AG09309 (cell line): Measurements from ENCODE around the gene SERPINB1.
"Not testable (repeated sequence)": the region's sequence is repeated elsewhere in the genome, so short reads cannot be mapped to it uniquely, and the experiment has no call there.

Experiments used
- DNase-seq: peaks from one replicate; pipeline ENCODE4 v3.0.0-alpha.2; 2010; ENCODE audit warnings: low read depth
- H3K4me3 ChIP-seq: 2 replicates; pipeline ENCODE4 v1.5.1; 2011; ENCODE audit warnings: mild to moderate bottlenecking, low read depth, low read length, moderate library complexity; ENCODE audit not compliant: control insufficient read depth
- CTCF ChIP-seq: IDR thresholded peaks from 2 replicates; pipeline ENCODE4 v1.5.1; 2011; ENCODE audit warnings: mild to moderate bottlenecking, low read depth, low read length, inconsistent platforms; ENCODE audit not compliant: insufficient read depth, control insufficient read depth; ENCODE audit errors: missing control alignments

SERPINB1 gene

GRCh38 chr6:2807342-2808090, 34.1 kb downstream of the SERPINB1 start:
- no peak overlapping the region for H3K4me3 ChIP-seq
- DNase-seq, result no peak
- TF ChIP-seq CTCF, result no peak

GRCh38 chr6:2806644-2807043, 35.0 kb downstream of the SERPINB1 start:
- DNase-seq, result no peak
- H3K4me3 ChIP-seq, result no peak overlapping the region
- no peak for TF ChIP-seq CTCF

- no peak overlapping the region for H3K4me3 ChIP-seq
- DNase-seq, result no peak
- TF ChIP-seq CTCF, result no peak
Measured at GRCh38 chr6:2805031-2805430, 36.6 kb downstream of the SERPINB1 start.

DNA sequence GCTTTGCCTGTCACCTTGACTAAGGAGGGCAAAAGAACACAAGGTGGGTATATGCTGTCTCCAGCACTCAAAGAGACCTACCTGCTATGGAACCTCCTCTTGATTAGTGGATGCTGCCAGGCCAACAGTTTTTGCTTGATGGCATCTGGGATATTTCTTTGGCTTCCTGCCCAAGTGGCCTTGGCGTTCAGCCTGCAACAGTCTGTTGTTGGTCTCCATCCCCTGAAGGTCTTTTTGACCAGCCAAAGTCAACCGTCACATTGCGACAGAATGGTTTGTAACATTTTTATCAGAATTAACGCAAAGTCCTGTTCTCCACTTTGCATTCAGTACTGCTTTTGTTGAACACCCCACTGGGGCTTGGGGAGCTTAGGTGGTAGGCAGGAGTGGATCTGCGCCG, 37.1 kb downstream of the SERPINB1 start:
- DNase-seq, result no peak
- H3K4me3 ChIP-seq, result no peak overlapping the region
- no peak for TF ChIP-seq CTCF

- DNase-seq, result no peak
- no peak overlapping the region for H3K4me3 ChIP-seq
- TF ChIP-seq CTCF, result no peak
Measured at GRCh38 chr6:2803731-2804429, 37.8 kb downstream of the SERPINB1 start.

DNA sequence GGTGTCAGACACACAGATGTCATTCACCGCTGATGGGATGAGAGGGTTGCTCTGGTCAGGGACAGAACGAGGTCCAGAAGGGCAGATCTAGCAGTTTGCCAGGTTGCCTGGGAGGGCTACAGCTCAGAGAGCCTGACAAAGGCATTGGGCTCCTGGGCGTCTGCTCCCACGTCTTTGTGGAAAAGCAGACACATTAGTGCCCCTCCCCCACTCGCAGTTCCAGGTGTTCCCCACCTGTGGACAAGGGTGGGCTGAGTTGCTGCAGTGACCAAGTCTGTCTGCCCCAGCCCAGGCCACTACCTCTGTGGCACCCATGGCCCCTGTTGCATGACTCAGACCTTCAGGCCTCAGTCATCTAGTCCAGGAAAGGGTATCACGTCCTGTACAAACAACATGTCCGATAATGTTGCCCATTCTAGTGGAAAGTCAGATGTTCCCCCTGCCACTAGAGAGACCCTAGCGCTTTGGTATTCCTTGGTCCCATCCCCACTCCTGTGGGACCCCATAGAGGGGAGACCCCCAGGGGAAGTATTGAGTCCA, 39.1 kb downstream of the SERPINB1 start:
- no peak for TF ChIP-seq CTCF
- H3K4me3 ChIP-seq, result no peak overlapping the region
- DNase-seq, result no peak

DNA sequence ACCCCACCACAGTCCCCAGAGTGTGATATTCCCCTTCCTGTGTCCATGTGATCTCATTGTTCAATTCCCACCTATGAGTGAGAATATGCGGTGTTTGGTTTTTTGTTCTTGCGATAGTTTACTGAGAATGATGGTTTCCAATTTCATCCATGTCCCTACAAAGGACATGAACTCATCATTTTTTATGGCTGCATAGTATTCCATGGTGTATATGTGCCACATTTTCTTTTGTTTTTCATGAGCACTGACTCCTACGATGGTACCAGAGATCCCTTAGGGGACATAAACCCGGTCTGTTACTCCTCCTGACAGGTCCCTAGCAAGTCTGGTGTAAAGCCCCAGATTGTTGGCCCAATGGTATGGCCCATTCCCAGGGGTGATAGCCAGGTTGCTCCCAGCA, 40.0 kb downstream of the SERPINB1 start:
- DNase-seq, H3K4me3 ChIP-seq: not testable (repeated sequence)
